ENCODE data around the gene KLK14. TPM values are rescaled to one million over a fixed set of nuclear protein-coding genes. Genes with fewer than 3 reads are reported as not detected.

KLK14 gene, protein sequence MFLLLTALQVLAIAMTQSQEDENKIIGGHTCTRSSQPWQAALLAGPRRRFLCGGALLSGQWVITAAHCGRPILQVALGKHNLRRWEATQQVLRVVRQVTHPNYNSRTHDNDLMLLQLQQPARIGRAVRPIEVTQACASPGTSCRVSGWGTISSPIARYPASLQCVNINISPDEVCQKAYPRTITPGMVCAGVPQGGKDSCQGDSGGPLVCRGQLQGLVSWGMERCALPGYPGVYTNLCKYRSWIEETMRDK
- total RNA-seq (ENCODE audit: insufficient read depth, low replicate concordance), result not detected

GRCh38 chr19:51082611-51083010, at the start of gene KLK14:
Gene KLK14, minus strand, starts transcription at chr19:51082887. Its CDS starts 273 bp downstream, at chr19:51082614.
- no peak for DNase-seq (ENCODE audit: low spot score)

- peak; percentile 83 for DNase-seq (ENCODE audit: low spot score)
These were observed 49.3 kb upstream of the KLK14 start for GRCh38 chr19:51131780-51132680.

DNA sequence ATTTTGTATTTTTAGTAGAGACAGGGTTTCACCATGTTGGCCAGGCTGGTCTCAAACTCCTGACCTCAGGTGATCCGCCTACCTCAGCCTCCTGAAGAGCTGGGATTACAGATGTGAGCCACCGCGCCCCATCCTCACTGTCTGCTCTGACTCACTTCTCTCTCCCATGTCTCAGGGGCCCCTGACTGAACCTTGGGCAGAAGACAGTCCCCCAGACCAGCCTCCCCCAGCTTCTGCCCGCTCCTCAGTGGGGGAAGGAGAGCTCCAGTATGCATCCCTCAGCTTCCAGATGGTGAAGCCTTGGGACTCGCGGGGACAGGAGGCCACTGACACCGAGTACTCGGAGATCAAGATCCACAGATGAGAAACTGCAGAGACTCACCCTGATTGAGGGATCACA, 47.0 kb upstream of the KLK14 start:
- peak; percentile 53 for DNase-seq (ENCODE audit: low spot score)

GRCh38 chr19:51128227-51128626, 45.5 kb upstream of the KLK14 start:
- no peak for DNase-seq (ENCODE audit: low spot score)

DNA sequence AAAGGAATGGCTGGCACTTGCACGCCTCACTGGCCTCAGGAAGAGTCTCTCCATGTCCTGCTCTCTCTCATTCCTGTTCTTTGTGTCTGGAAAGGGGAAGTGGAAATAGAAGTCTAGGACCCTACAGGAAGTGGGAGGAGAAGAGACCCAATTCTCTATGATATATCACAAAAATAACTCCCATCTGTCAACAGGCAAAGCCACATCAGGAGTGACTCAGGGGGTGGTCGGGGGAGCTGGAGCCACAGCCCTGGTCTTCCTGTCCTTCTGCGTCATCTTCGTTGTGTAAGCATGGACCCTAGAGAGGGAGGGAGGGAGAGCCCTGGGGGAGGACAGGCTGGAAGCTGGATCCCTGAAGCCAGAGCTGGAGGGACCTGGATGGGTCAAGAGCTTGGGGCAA, 45.1 kb upstream of the KLK14 start:
- no peak for DNase-seq (ENCODE audit: low spot score)

DNA sequence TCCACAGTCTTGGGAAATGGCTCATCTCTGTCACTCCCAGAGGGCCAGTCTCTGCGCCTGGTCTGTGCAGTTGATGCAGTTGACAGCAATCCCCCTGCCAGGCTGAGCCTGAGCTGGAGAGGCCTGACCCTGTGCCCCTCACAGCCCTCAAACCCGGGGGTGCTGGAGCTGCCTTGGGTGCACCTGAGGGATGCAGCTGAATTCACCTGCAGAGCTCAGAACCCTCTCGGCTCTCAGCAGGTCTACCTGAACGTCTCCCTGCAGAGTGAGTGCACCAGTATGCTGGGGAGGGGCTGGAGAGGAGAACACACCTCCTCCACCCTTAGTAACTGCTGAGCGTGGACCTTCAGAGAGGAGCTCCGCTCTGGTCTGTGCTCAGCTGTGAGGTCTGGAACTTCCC, 44.3 kb upstream of the KLK14 start:
- no peak for DNase-seq (ENCODE audit: low spot score)

DNA sequence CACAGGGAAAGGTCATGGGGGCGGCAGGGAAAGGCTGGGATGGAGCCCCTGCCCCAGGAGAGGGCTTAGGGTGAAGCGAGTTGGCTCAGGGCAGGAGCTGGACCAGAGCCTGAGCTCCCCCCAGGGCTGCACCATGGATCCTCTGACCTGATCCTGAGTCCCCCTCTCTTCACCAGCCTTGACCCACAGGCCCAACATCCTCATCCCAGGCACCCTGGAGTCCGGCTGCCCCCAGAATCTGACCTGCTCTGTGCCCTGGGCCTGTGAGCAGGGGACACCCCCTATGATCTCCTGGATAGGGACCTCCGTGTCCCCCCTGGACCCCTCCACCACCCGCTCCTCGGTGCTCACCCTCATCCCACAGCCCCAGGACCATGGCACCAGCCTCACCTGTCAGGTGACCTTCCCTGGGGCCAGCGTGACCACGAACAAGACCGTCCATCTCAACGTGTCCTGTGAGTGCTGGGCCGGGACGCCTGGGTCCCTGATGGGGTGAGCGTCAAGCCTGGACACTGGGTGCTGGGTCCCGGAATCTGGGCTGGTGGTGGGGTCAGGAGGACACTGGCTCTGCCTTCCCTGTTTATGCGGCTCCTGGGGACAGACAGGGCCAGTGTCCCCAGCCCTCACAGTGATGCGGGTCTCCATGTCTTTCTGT, 42.9 kb upstream of the KLK14 start:
- DNase-seq (ENCODE audit: low spot score), result no peak

- DNase-seq (ENCODE audit: low spot score), result peak; percentile 43
These were observed 42.0 kb upstream of the KLK14 start, which contains the start of gene SIGLEC9 for GRCh38 chr19:51124729-51125128. Gene SIGLEC9, plus strand, starts transcription at chr19:51124906. Its CDS starts 69 bp downstream, at chr19:51124975.

GRCh38 chr19:51124216-51124615, 41.5 kb upstream of the KLK14 start:
- DNase-seq (ENCODE audit: low spot score), result no peak

GRCh38 chr19:51123802-51124201, 41.1 kb upstream of the KLK14 start:
- DNase-seq (ENCODE audit: low spot score), result no peak

DNA sequence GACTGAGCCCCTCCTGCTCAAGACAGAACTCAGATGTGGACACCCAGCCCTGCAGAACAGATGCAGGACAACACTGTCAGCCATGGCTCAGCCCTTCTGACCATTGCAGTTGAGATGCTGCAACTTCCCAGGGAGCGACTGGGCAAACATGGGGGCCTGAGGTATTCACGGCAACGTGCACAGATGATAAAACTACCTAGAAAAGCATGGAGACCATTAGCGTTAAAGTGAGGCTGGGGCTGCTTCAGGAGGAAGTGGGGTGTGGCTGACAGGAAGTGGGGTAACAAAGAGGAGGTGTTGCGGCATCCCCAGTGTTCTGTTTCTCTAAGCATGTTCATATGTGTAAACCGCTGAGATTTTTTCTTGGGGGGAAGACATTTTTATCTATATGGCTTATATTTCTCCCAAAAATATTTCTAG, 40.7 kb upstream of the KLK14 start:
- no peak for DNase-seq (ENCODE audit: low spot score)

- DNase-seq (ENCODE audit: low spot score), result no peak
These were observed 39.7 kb upstream of the KLK14 start for GRCh38 chr19:51122112-51122981.

DNA sequence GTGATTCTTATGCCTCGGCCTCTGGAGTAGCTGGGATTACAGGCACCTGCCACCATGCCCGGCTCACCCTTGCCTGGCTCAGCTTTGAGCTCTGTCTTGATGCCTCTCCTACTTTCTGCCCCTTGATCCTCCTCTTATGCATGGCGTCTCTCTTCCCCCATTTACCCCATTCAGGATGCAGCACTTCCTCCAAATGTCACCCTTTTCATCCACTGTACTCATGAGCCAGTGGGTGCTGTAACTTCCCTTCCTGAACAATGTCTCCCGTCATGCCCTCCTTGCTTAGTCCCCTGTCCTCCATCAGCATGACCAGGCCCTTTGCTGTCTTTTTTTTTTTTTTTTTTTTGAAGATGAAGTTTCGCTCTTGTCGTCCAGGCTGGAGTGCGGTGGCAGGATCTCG, 38.6 kb upstream of the KLK14 start:
- no peak for DNase-seq (ENCODE audit: low spot score)

GRCh38 chr19:51120160-51120559, 37.5 kb upstream of the KLK14 start:
- DNase-seq (ENCODE audit: low spot score), result no peak

- no peak for DNase-seq (ENCODE audit: low spot score)
These were observed 36.9 kb upstream of the KLK14 start for GRCh38 chr19:51119611-51120010.

- DNase-seq (ENCODE audit: low spot score), result no peak
These were observed 36.4 kb upstream of the KLK14 start for GRCh38 chr19:51119101-51119500.

- no peak for DNase-seq (ENCODE audit: low spot score)
These were observed 34.1 kb upstream of the KLK14 start for GRCh38 chr19:51116736-51117286.

GRCh38 chr19:51114087-51114729, 31.5 kb upstream of the KLK14 start:
- no peak for DNase-seq (ENCODE audit: low spot score)

- no peak for DNase-seq (ENCODE audit: low spot score)
These were observed 28.9 kb upstream of the KLK14 start for GRCh38 chr19:51111606-51112005.

DNA sequence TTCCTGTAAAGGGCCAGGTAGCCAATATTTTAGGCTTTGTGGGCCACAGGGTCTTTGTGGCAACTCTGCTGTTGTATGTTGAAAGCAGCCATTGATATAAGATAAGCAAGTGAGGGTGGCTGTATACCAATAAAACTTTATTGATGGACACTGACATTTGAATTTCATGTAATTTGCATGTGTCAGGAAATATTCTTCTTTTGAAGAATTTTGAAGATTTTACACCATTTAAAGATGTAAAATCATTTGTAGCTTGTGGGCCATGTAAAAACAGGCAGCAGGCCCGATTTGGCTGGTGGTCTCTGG, 27.9 kb upstream of the KLK14 start:
- DNase-seq (ENCODE audit: low spot score), result no peak

GRCh38 chr19:51108805-51109146, 26.1 kb upstream of the KLK14 start:
- DNase-seq (ENCODE audit: low spot score), result no peak
